A673 (cell line): Measurements from ENCODE around the gene RPL37A. TPM values are rescaled to one million over a fixed set of nuclear protein-coding genes. Genes with fewer than 3 reads are reported as not detected.
A peak's percentile ranks its signal among the peaks of the same experiment; 100 is the strongest.
"Not testable (repeated sequence)": the region's sequence is repeated elsewhere in the genome, so short reads cannot be mapped to it uniquely, and the experiment has no call there.

Source experiments
- BruUV-seq: library from RNA; stranded (reverse); fragments of 400-500 nt; replicated peaks from 2 replicates; lab custom pipeline; 2021; lab: Mats Ljungman, UMichigan
- CTCF ChIA-PET: fragments of 300-600 bp; sonication (Branson Sonifier 250); formaldehyde crosslinking; loops from one replicate; lab custom pipeline; 2022; ENCODE audit warnings: antibody characterized with exemption; lab: Charles Lee
- POLR2A ChIA-PET: fragments of 300-600 bp; sonication (Branson Sonifier 250); formaldehyde crosslinking; loops from one replicate; lab custom pipeline; 2022; ENCODE audit warnings: antibody characterized with exemption; ENCODE audit not compliant: low non-redundant PET; lab: Charles Lee
- DNase-seq: peaks from one replicate; pipeline ENCODE4 v3.0.0-alpha.2; 2015; ENCODE audit warnings: low spot score
- H3K27ac ChIP-seq: fragments of 200-600 bp; sonication (generic); 2 replicates; pipeline ENCODE4 v1.5.1; 2016; ENCODE audit warnings: mixed run types, low read depth, mild to moderate bottlenecking, mixed read lengths, antibody characterized with exemption, low read length; ENCODE audit not compliant: poor library complexity, severe bottlenecking
- H3K27me3 ChIP-seq: fragments of 200-600 bp; sonication (generic); replicated peaks from 2 replicates; pipeline ENCODE4 v1.6.1; 2017; ENCODE audit warnings: mixed run types, low read depth, mild to moderate bottlenecking, mixed read lengths, antibody characterized with exemption, low read length; ENCODE audit not compliant: insufficient read depth, poor library complexity
- H3K36me3 ChIP-seq: fragments of 200-600 bp; sonication (generic); 2 replicates; pipeline ENCODE4 v1.6.1; 2016; ENCODE audit warnings: mixed run types, mild to moderate bottlenecking, mixed read lengths, antibody characterized with exemption, low read length; ENCODE audit not compliant: insufficient read depth, poor library complexity, severe bottlenecking
- H3K4me1 ChIP-seq: fragments of 200-600 bp; sonication (generic); 2 replicates; pipeline ENCODE4 v1.6.1; 2017; ENCODE audit warnings: mixed run types, mild to moderate bottlenecking, mixed read lengths, antibody characterized with exemption, low read length; ENCODE audit not compliant: insufficient read depth, poor library complexity, severe bottlenecking
- H3K4me3 ChIP-seq: fragments of 200-600 bp; sonication (generic); 2 replicates; pipeline ENCODE4 v1.5.1; 2016; ENCODE audit warnings: low read depth, mixed run types, mild to moderate bottlenecking, mixed read lengths, low read length; ENCODE audit not compliant: poor library complexity, severe bottlenecking
- H3K9me3 ChIP-seq: fragments of 200-600 bp; sonication (generic); 2 replicates; pipeline ENCODE4 v1.6.1; 2016; ENCODE audit warnings: mixed run types, low read depth, mild to moderate bottlenecking, mixed read lengths, antibody characterized with exemption, low read length; ENCODE audit not compliant: poor library complexity, severe bottlenecking
- EZH2 ChIP-seq: fragments of 200-600 bp; sonication (generic); IDR thresholded peaks from 2 replicates; pipeline ENCODE4 v1.6.1; 2017; ENCODE audit warnings: borderline replicate concordance, low read depth, mild to moderate bottlenecking, mixed read lengths, antibody characterized with exemption, low read length; ENCODE audit not compliant: poor library complexity, severe bottlenecking
- intact Hi-C: fragments of 100-400 bp; cut with micrococcal nuclease; formaldehyde crosslinking; loops from one replicate; pipeline ENCODE4 v1.10.0; 2022; ENCODE audit not compliant: unreplicated experiment
- total RNA-seq: library from RNA; stranded (reverse); gene quantifications from 2 replicates; pipeline ENCODE4 v1.2.3, GENCODE V29; 2021
- TF ChIP-seq, protein P1 (sequence below): fragments of 300-800, 200-600 bp; sonication (generic); conservative IDR thresholded peaks from 2 replicates; pipeline ENCODE4 v1.5.1; 2017; ENCODE audit warnings: low read depth, mild to moderate bottlenecking, antibody characterized with exemption, low read length, moderate library complexity, mixed read lengths

The RPL37A gene
- total RNA-seq, 1 experiment from 2014 or later, result 2,455 TPM

DNA sequence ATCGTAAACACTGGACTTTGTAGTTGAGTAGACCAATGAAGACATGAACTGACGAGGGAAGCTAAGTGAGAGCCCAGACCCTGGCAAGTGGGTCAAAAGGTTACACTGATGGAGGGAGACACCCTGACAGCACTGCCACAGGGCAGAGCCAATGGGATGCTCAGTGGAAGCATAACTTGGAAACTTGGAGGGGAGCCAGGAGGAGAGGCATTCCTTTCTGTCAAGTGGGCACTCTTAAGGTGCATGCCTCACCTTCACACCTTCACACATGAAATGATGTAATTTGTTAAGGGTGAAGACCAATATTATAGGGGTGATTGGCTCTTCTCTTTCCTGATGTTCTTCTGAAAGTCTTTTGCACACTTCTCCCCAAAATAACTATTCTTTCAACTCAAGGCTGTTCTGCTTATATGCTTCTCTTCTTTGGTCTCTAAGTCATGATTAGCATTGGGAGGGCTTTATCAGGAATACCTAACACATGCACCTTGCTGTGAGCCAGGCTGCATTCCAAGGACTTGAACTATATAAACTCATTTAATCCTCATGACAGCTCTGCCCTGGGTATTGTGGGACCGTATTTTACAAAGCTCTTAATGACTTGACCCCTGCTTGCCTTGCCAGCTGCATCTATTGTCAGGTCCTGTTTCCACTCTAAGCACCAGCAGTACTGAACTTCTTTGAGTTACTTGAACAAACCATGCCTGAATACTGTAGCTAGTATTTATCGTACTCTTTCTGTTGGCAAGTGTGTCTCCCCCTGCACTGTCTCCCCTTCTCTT lies 19.0 kb downstream of the RPL37A start:
- BruUV-seq, result no TSS peak
- no peak for DNase-seq
- no peaks in the 10 kb centered on the region for H3K27me3 ChIP-seq
- ChIA-PET POLR2A (no interaction called here), CTCF (interaction anchor here (1.2 to 3.2 kb wide), 2 partner anchors 117 to 147 kb away, joined by 5 to 50 read pairs; no protein-coding TSS in a partner anchor)
- no peak overlapping the region for H3K27ac ChIP-seq
- no peaks in the 10 kb centered on the region for H3K36me3 ChIP-seq
- no peak for TF ChIP-seq EZH2
- TF ChIP-seq, protein P1, sequence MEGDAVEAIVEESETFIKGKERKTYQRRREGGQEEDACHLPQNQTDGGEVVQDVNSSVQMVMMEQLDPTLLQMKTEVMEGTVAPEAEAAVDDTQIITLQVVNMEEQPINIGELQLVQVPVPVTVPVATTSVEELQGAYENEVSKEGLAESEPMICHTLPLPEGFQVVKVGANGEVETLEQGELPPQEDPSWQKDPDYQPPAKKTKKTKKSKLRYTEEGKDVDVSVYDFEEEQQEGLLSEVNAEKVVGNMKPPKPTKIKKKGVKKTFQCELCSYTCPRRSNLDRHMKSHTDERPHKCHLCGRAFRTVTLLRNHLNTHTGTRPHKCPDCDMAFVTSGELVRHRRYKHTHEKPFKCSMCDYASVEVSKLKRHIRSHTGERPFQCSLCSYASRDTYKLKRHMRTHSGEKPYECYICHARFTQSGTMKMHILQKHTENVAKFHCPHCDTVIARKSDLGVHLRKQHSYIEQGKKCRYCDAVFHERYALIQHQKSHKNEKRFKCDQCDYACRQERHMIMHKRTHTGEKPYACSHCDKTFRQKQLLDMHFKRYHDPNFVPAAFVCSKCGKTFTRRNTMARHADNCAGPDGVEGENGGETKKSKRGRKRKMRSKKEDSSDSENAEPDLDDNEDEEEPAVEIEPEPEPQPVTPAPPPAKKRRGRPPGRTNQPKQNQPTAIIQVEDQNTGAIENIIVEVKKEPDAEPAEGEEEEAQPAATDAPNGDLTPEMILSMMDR, result no peak
- intact Hi-C loops, result loop anchor here (2.0 to 5.0 kb wide), 3 partner anchors 80 to 1195 kb away; no protein-coding TSS in a partner anchor
- H3K4me3 ChIP-seq, result no peak overlapping the region
- peaks cover 12% of the 10 kb centered on the region for H3K4me1 ChIP-seq
- no peaks in the 10 kb centered on the region for H3K9me3 ChIP-seq

DNA sequence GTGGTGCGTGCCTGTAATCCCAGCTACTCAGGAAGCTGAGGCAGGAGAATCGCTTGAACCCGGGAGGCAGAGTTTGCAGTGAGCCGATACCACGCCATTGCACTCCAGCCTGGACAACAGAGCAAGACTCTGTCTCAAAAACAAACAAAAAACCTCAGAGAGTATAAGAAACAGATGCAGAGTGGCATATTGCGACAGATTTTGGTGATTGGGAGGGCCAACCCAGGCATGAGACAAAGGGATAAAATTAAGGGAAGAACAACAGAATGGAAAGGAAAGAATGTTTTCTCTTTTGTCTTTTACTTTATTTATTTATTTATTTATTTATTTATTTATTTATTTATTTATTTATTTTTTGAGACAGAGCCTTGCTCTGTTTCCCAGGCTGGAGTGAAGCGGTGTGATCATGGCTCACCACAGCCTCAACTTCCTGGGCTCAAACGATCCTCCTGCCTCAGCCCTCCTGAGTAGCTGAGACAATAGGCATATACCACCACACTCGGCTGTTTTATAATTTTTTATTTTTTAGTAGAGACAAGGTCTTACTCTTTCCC lies 20.0 kb downstream of the RPL37A start:
- H3K4me3 ChIP-seq, POLR2A ChIA-PET, H3K27ac ChIP-seq, H3K9me3 ChIP-seq, BruUV-seq, H3K36me3 ChIP-seq, H3K27me3 ChIP-seq, DNase-seq: not testable (repeated sequence)
- intact Hi-C loops, result loop anchor here (1.0 to 5.0 kb wide), 4 partner anchors 79 to 1194 kb away; no protein-coding TSS in a partner anchor
- CTCF ChIA-PET, result interaction anchor here (1.0 to 3.2 kb wide), 6 partner anchors 16 to 146 kb away, joined by 4 to 50 read pairs (median 4); no protein-coding TSS in a partner anchor
- peaks cover 12% of the 10 kb centered on the region for H3K4me1 ChIP-seq

DNA sequence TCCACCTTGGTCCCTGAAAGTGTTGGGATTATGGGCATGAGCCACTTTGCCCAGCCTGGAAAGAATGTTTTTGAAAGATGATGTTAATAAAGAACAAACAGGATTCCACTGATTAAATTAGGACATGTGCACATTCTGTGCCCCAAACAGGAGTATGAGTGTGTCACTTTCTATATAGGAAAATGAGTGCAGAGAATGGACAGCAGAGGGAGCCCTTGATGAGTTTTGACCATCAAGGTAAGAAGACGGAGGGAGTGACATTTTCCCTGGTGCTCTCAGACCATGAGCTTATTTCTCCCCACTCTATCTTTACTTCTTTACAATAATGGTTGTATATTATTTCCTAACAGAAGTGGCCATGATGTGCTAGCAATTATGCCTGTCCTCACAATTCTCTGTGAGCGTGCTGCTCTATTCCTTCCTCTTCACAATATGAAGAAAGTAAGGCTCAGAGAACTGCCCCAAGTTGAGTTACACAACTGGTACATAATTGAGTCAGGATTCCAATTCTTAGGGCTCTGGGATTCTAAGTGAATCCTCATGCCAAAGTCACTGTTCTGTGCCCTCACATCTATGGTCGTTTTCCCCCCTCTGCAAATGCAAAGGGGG lies 20.6 kb downstream of the RPL37A start:
- TF ChIP-seq, protein P1, result peak; percentile 86
- TF ChIP-seq EZH2, result no peak
- no peaks in the 10 kb centered on the region for H3K36me3 ChIP-seq
- H3K4me3 ChIP-seq, result no peak overlapping the region
- peak; percentile 88 for DNase-seq
- POLR2A ChIA-PET, result no interaction called here
- no peaks in the 10 kb centered on the region for H3K9me3 ChIP-seq
- intact Hi-C loops, result loop anchor here (1.0 to 5.0 kb wide), 4 partner anchors 78 to 1194 kb away; no protein-coding TSS in a partner anchor
- no peak overlapping the region for H3K27ac ChIP-seq
- CTCF ChIA-PET, result interaction anchor here (0.6 to 3.2 kb wide), 7 partner anchors 16 to 146 kb away, joined by 3 to 50 read pairs (median 4); no protein-coding TSS in a partner anchor
- no TSS peak for BruUV-seq
- peaks cover 12% of the 10 kb centered on the region for H3K4me1 ChIP-seq
- no peaks in the 10 kb centered on the region for H3K27me3 ChIP-seq
